Measurements from ENCODE around the gene RUNDC3A. TPM values are rescaled to one million over a fixed set of nuclear protein-coding genes. Genes with fewer than 3 reads are reported as not detected.

RUNDC3A gene
- total and polyA plus RNA-seq, 2 of the 13 experiments (the other 11 are each of a cell fraction or from before 2014, with no cell fraction given): 0.25 TPM; not detected in 1

- no peak for TF ChIP-seq ZNF142 (CRISPR knock-in tag; IDR thresholded peaks at IDR 0.05)
- TF ChIP-seq MIER2 (CRISPR knock-in tag; IDR thresholded peaks at IDR 0.05): no peak
- TF ChIP-seq SALL1 (CRISPR knock-in tag; IDR thresholded peaks at IDR 0.05): peak; percentile 27; the same call in 1 of the 2 replicates
- TF ChIP-seq POLR2AphosphoS2 (IDR thresholded peaks at IDR 0.05; ENCODE audit: low read depth, low read length): no peak
- peak; percentile 63 for TF ChIP-seq ZSCAN25 (CRISPR knock-in tag; IDR thresholded peaks at IDR 0.05)
- peak; percentile 45 for TF ChIP-seq ZNF687 (CRISPR knock-in tag; IDR thresholded peaks at IDR 0.05)
- TF ChIP-seq FOSL1 (CRISPR knock-in tag; IDR thresholded peaks at IDR 0.05; ENCODE audit: borderline replicate concordance): no peak
- 0 out of 2 replicates have a peak, but pooled peaks have one; percentile 5 for TF ChIP-seq PITX1 (CRISPR knock-in tag; IDR thresholded peaks at IDR 0.05)
- TF ChIP-seq FOSL2 (CRISPR knock-in tag; IDR thresholded peaks at IDR 0.05): no peak
- peak; percentile 58 for TF ChIP-seq AGO2 (optimal IDR thresholded peaks at IDR 0.05; ENCODE audit: low read depth, low read length)
- no peak for TF ChIP-seq NR2F6 (IDR thresholded peaks at IDR 0.05)
- no peak for TF ChIP-seq NR2F6 (CRISPR knock-in tag; IDR thresholded peaks at IDR 0.05)
- TF ChIP-seq ZNF546 (CRISPR knock-in tag; conservative IDR thresholded peaks at IDR 0.05): no peak
- no peak for TF ChIP-seq BRCA1 (CRISPR knock-in tag; IDR thresholded peaks at IDR 0.05)
- TF ChIP-seq ZNF296 (CRISPR knock-in tag; conservative IDR thresholded peaks at IDR 0.05): no peak
These were observed 7.6 kb downstream of the RUNDC3A start (continued) for GRCh38 chr17:44315760-44316731.
